SKM-1 (cell line): ENCODE results near the gene PRTFDC1.
"Not testable (repeated sequence)": the region's sequence is repeated elsewhere in the genome, so short reads cannot be mapped to it uniquely, and the experiment has no call there.

Experiments
- DNase-seq: peaks from one replicate; lab custom pipeline; 2025; ENCODE audit not compliant: unreplicated experiment; lab: John Stamatoyannopoulos, UW

PRTFDC1 gene

GRCh38 chr10:24935504-24936292 is 16.7 kb downstream of the PRTFDC1 start:
- DNase-seq = no peak

GRCh38 chr10:24931236-24931635 is 21.2 kb downstream of the PRTFDC1 start:
- no peak for DNase-seq

GRCh38 chr10:24930427-24930826 is 22.0 kb downstream of the PRTFDC1 start:
- DNase-seq = no peak

GRCh38 chr10:24929904-24930303 is 22.5 kb downstream of the PRTFDC1 start:
- no peak for DNase-seq

- no peak for DNase-seq
These were observed 23.3 kb downstream of the PRTFDC1 start for GRCh38 chr10:24929056-24929544.

GRCh38 chr10:24928163-24928562 is 24.2 kb downstream of the PRTFDC1 start:
- no peak for DNase-seq

GRCh38 chr10:24926557-24926956 is 25.8 kb downstream of the PRTFDC1 start:
- no peak for DNase-seq

GRCh38 chr10:24925799-24926198 is 26.6 kb downstream of the PRTFDC1 start:
- DNase-seq = no peak

- not testable (repeated sequence) for DNase-seq
These were observed 27.9 kb downstream of the PRTFDC1 start for GRCh38 chr10:24924483-24924882.

GRCh38 chr10:24922222-24922868 is 30.1 kb downstream of the PRTFDC1 start:
- not testable (repeated sequence) for DNase-seq

GRCh38 chr10:24920907-24921881 is 31.2 kb downstream of the PRTFDC1 start:
- no peak for DNase-seq

GRCh38 chr10:24920192-24920591 is 32.2 kb downstream of the PRTFDC1 start:
- not testable (repeated sequence) for DNase-seq

GRCh38 chr10:24919629-24920028 is 32.8 kb downstream of the PRTFDC1 start:
- not testable (repeated sequence) for DNase-seq

GRCh38 chr10:24917979-24918378 is 34.4 kb downstream of the PRTFDC1 start:
- DNase-seq = no peak

GRCh38 chr10:24917493-24917892 is 34.9 kb downstream of the PRTFDC1 start:
- no peak for DNase-seq

- no peak for DNase-seq
These were observed 36.0 kb downstream of the PRTFDC1 start for GRCh38 chr10:24916365-24916764.

- DNase-seq = no peak
These were observed 37.1 kb downstream of the PRTFDC1 start for GRCh38 chr10:24915304-24915703.

- DNase-seq = no peak
These were observed 38.3 kb downstream of the PRTFDC1 start for GRCh38 chr10:24914148-24914547.

GRCh38 chr10:24912215-24912614 is 40.2 kb downstream of the PRTFDC1 start:
- DNase-seq = no peak

- no peak for DNase-seq
These were observed 41.4 kb downstream of the PRTFDC1 start for GRCh38 chr10:24911029-24911428.

- no peak for DNase-seq
These were observed 41.8 kb downstream of the PRTFDC1 start for GRCh38 chr10:24910574-24910973.
